GM21381 (cell line): Measurements from ENCODE around the gene DCP1A.
"Not testable (repeated sequence)": the region's sequence is repeated elsewhere in the genome, so short reads cannot be mapped to it uniquely, and the experiment has no call there.

ENCODE experiments used
- ATAC-seq: cut with Tn5 transposase; IDR thresholded peaks from one replicate; pipeline ENCODE4 v1.9.1; 2021; ENCODE audit warnings: mild to moderate bottlenecking, moderate library complexity; ENCODE audit not compliant: unreplicated experiment

Gene DCP1A

GRCh38 chr3:53329897-53330296 is 17.4 kb downstream of the DCP1A start:
- ATAC-seq, result no peak

- no peak for ATAC-seq
Measured at GRCh38 chr3:53328746-53329145, 18.6 kb downstream of the DCP1A start.

GRCh38 chr3:53327986-53328385 is 19.4 kb downstream of the DCP1A start:
- ATAC-seq, result not testable (repeated sequence)

GRCh38 chr3:53324105-53324504 is 23.2 kb downstream of the DCP1A start:
- no peak for ATAC-seq

- ATAC-seq, result no peak
Measured at GRCh38 chr3:53320697-53321096, 26.6 kb downstream of the DCP1A start.

- no peak for ATAC-seq
Measured at GRCh38 chr3:53318522-53318921, 28.8 kb downstream of the DCP1A start.

- no peak for ATAC-seq
Measured at GRCh38 chr3:53312832-53313231, 34.5 kb downstream of the DCP1A start.

- ATAC-seq, result no peak
Measured at GRCh38 chr3:53311882-53312281, 35.5 kb downstream of the DCP1A start.

- ATAC-seq, result no peak
Measured at GRCh38 chr3:53303957-53304356, 43.4 kb downstream of the DCP1A start.

- no peak for ATAC-seq
Measured at GRCh38 chr3:53303549-53303948, 43.8 kb downstream of the DCP1A start.

- no peak for ATAC-seq
Measured at GRCh38 chr3:53300826-53301225, 46.5 kb downstream of the DCP1A start.

GRCh38 chr3:53299611-53300023 is 47.7 kb downstream of the DCP1A start:
- ATAC-seq, result not testable (repeated sequence)

- no peak for ATAC-seq
Measured at GRCh38 chr3:53295410-53295809, 51.9 kb downstream of the DCP1A start.

- no peak for ATAC-seq
Measured at GRCh38 chr3:53293867-53294266, 53.5 kb downstream of the DCP1A start.

- no peak for ATAC-seq
Measured at GRCh38 chr3:53288214-53288613, 59.1 kb downstream of the DCP1A start.

- no peak for ATAC-seq
Measured at GRCh38 chr3:53287131-53287629, 60.2 kb downstream of the DCP1A start.

GRCh38 chr3:53286727-53287126 is 60.6 kb downstream of the DCP1A start:
- ATAC-seq, result no peak

- no peak for ATAC-seq
Measured at GRCh38 chr3:53282581-53282980, 64.8 kb downstream of the DCP1A start.

- ATAC-seq, result no peak
Measured at GRCh38 chr3:53278667-53279066, 68.7 kb downstream of the DCP1A start.

GRCh38 chr3:53274938-53275605 is 72.3 kb downstream of the DCP1A start:
- ATAC-seq, result no peak

GRCh38 chr3:53273146-53273670 is 74.1 kb downstream of the DCP1A start:
- ATAC-seq, result no peak
